HEK293 (cell line): ENCODE data around the gene ADRA1B.

Source experiments
- CTCF ChIA-PET: fragments of 350-600 bp; formaldehyde crosslinking; extraction: SDS; loops from one replicate; lab custom pipeline; 2021; ENCODE audit warnings: antibody characterized with exemption; lab: Yijun Ruan, JAX
- POLR2A ChIA-PET: fragments of 300-600 bp; formaldehyde crosslinking; extraction: SDS; loops from one replicate; lab custom pipeline; 2020; ENCODE audit warnings: antibody characterized with exemption, inconsistent platforms; lab: Yijun Ruan, JAX
- H3K27ac ChIP-seq: fragments of 200-500 bp; sonication (Bioruptor generic); 2 replicates; pipeline ENCODE4 v1.5.1; 2014; ENCODE audit warnings: low read depth, low read length, control low read depth, inconsistent platforms; ENCODE audit errors: extremely low read depth
- H3K36me3 ChIP-seq, 2 experiments: fragments of 200-500 bp in 1 of 2; sonication (Bioruptor generic) in 1 of 2; 1 replicate in 1 of 2; 2 replicates in 1 of 2; pipeline ENCODE4 v1.5.1; 2014 to 2017; ENCODE audit warnings: inconsistent platforms in 2 of 2, low read length in 2 of 2; ENCODE audit not compliant: control insufficient read depth in 2 of 2, insufficient read depth in 1 of 2
- H3K4me1 ChIP-seq: fragments of 200-500 bp; sonication (Bioruptor generic); 2 replicates; pipeline ENCODE4 v1.5.1; 2014; ENCODE audit warnings: mild to moderate bottlenecking, low read length, inconsistent platforms; ENCODE audit not compliant: control insufficient read depth, insufficient read depth
- H3K4me3 ChIP-seq: 2 replicates; pipeline ENCODE4 v1.5.1; 2011; ENCODE audit warnings: low read depth, mild to moderate bottlenecking, control low read depth, low read length, moderate library complexity
- H3K9me3 ChIP-seq: fragments of 200-500 bp; sonication (Bioruptor generic); 2 replicates; pipeline ENCODE4 v1.5.1; 2014; ENCODE audit warnings: low read depth, low read length, inconsistent platforms; ENCODE audit not compliant: control insufficient read depth, insufficient read depth
- GFI1B ChIP-seq: fragments of 450-650 bp; formaldehyde crosslinking; IDR thresholded peaks from 2 replicates; pipeline ENCODE4 v1.5.1; 2016; ENCODE audit warnings: missing biosample characterization, missing genetic modification characterization
- IKZF3 ChIP-seq: fragments of 450-650 bp; IDR thresholded peaks from 2 replicates; pipeline ENCODE4 v1.5.0; 2018; ENCODE audit warnings: missing biosample characterization, mild to moderate bottlenecking, missing genetic modification characterization, moderate library complexity
- SP2 ChIP-seq: fragments of 450-650 bp; formaldehyde crosslinking; IDR thresholded peaks from 2 replicates; pipeline ENCODE4 v1.5.1; 2016; ENCODE audit warnings: missing biosample characterization, missing genetic modification characterization
- SP3 ChIP-seq: fragments of 450-650 bp; formaldehyde crosslinking; IDR thresholded peaks from 2 replicates; pipeline ENCODE4 v1.5.1; 2016; ENCODE audit warnings: missing biosample characterization, missing genetic modification characterization
- ZBTB17 ChIP-seq: fragments of 450-650 bp; formaldehyde crosslinking; IDR thresholded peaks from 2 replicates; pipeline ENCODE4 v1.5.1; 2016; ENCODE audit warnings: missing biosample characterization, missing genetic modification characterization
- ZBTB20 ChIP-seq: fragments of 450-650 bp; formaldehyde crosslinking; IDR thresholded peaks from 2 replicates; pipeline ENCODE4 v1.5.1; 2016; ENCODE audit warnings: missing biosample characterization, missing genetic modification characterization
- ZEB2 ChIP-seq: fragments of 450-650 bp; formaldehyde crosslinking; IDR thresholded peaks from 2 replicates; pipeline ENCODE4 v1.5.1; 2016; ENCODE audit warnings: missing biosample characterization, missing genetic modification characterization
- ZFP69B ChIP-seq: fragments of 450-650 bp; formaldehyde crosslinking; IDR thresholded peaks from 2 replicates; pipeline ENCODE4 v1.5.1; 2016; ENCODE audit warnings: missing biosample characterization, missing genetic modification characterization
- ZNF132 ChIP-seq: fragments of 450-650 bp; formaldehyde crosslinking; IDR thresholded peaks from 2 replicates; pipeline ENCODE4 v1.5.1; 2017; ENCODE audit warnings: missing biosample characterization, missing genetic modification characterization, borderline replicate concordance
- ZNF184 ChIP-seq: fragments of 450-650 bp; IDR thresholded peaks from 2 replicates; pipeline ENCODE4 v1.5.1; 2018; ENCODE audit warnings: missing biosample characterization, mild to moderate bottlenecking, missing genetic modification characterization
- ZNF202 ChIP-seq: fragments of 450-650 bp; formaldehyde crosslinking; IDR thresholded peaks from 2 replicates; pipeline ENCODE4 v1.5.1; 2016; ENCODE audit warnings: missing biosample characterization, missing genetic modification characterization, borderline replicate concordance
- ZNF274 ChIP-seq, 2 experiments: fragments of 200-500 bp in 1 of 2; fragments of 450-650 bp in 1 of 2; sonication (Bioruptor generic) in 1 of 2; formaldehyde crosslinking in 1 of 2; IDR thresholded peaks; 2 replicates each; pipeline versions ENCODE4 v1.5.1 to v1.6.1; 2014 to 2016; ENCODE audit warnings: borderline replicate concordance in 1 of 2, inconsistent platforms in 1 of 2, low read length in 1 of 2, missing biosample characterization in 1 of 2, missing genetic modification characterization in 1 of 2
- ZNF324 ChIP-seq: fragments of 450-650 bp; formaldehyde crosslinking; IDR thresholded peaks from 2 replicates; pipeline ENCODE4 v1.5.1; 2016; ENCODE audit warnings: missing biosample characterization, missing genetic modification characterization
- ZNF350 ChIP-seq: fragments of 450-650 bp; formaldehyde crosslinking; IDR thresholded peaks from 2 replicates; pipeline ENCODE4 v1.5.0; 2017; ENCODE audit warnings: missing biosample characterization, mild to moderate bottlenecking, missing genetic modification characterization
- ZNF366 ChIP-seq: fragments of 450-650 bp; formaldehyde crosslinking; conservative IDR thresholded peaks from 2 replicates; pipeline ENCODE4 v1.5.1; 2016; ENCODE audit warnings: missing biosample characterization, missing genetic modification characterization
- ZNF48 ChIP-seq: fragments of 450-650 bp; formaldehyde crosslinking; IDR thresholded peaks from 2 replicates; pipeline ENCODE4 v1.5.1; 2016; ENCODE audit warnings: missing biosample characterization, missing genetic modification characterization
- ZNF629 ChIP-seq: fragments of 450-650 bp; formaldehyde crosslinking; IDR thresholded peaks from 2 replicates; pipeline ENCODE4 v1.5.1; 2017; ENCODE audit warnings: missing biosample characterization, missing genetic modification characterization
- ZNF660 ChIP-seq: fragments of 450-650 bp; IDR thresholded peaks from 2 replicates; pipeline ENCODE4 v1.5.1; 2018; ENCODE audit warnings: missing biosample characterization, mild to moderate bottlenecking, missing genetic modification characterization
- ZNF76 ChIP-seq: fragments of 450-650 bp; formaldehyde crosslinking; IDR thresholded peaks from 2 replicates; pipeline ENCODE4; 2016; ENCODE audit warnings: low read depth, missing biosample characterization, missing genetic modification characterization, borderline replicate concordance
- TF ChIP-seq, protein P1 (sequence below): fragments of 450-650 bp; formaldehyde crosslinking; IDR thresholded peaks from 2 replicates; pipeline ENCODE4 v1.5.1; 2016; ENCODE audit warnings: missing biosample characterization, missing genetic modification characterization
- TF ChIP-seq, protein P2 (sequence below): fragments of 450-650 bp; formaldehyde crosslinking; IDR thresholded peaks from 2 replicates; pipeline ENCODE4 v1.5.1; 2017; ENCODE audit warnings: missing biosample characterization, missing genetic modification characterization
- TF ChIP-seq, protein P3 (sequence below): fragments of 450-650 bp; formaldehyde crosslinking; IDR thresholded peaks from 2 replicates; pipeline ENCODE4 v1.5.1; 2016; ENCODE audit warnings: missing biosample characterization, missing genetic modification characterization
- TF ChIP-seq, protein P4 (sequence below): fragments of 450-650 bp; formaldehyde crosslinking; IDR thresholded peaks from 2 replicates; pipeline ENCODE4 v1.5.1; 2017; ENCODE audit warnings: missing biosample characterization, missing genetic modification characterization
- TF ChIP-seq, protein P5 (sequence below): fragments of 450-650 bp; formaldehyde crosslinking; IDR thresholded peaks from 2 replicates; pipeline ENCODE4 v1.5.1; 2016; ENCODE audit warnings: missing biosample characterization, missing genetic modification characterization

The ADRA1B gene

DNA sequence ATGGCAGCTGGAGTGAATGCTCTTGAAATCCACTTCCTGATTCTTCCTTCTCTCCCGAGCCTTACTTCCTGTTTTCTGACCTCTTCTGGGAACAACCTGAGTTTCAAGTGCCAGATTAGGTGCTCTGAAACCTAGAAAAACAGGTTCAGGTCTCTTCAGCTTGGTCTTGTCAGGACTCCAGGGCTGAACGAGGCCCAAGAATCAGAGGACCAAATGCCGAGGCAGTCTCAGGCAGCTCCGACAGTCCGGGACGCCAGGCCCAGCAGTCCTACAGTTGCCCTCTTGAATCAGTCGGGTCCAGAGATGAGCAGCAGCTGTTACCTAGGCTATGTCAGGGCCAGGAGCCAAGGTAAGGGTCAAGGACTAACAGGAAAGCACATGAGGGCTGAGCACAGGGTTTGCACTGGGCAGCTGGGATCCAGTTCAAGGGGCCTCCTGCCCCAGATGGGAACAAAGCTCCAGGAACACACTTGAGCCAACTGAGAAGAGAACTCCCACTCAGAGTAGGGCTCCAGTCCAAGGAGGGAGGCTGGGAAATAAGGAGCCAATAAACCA, 38.3 kb upstream of the ADRA1B start (continued):
- TF ChIP-seq, protein P1, sequence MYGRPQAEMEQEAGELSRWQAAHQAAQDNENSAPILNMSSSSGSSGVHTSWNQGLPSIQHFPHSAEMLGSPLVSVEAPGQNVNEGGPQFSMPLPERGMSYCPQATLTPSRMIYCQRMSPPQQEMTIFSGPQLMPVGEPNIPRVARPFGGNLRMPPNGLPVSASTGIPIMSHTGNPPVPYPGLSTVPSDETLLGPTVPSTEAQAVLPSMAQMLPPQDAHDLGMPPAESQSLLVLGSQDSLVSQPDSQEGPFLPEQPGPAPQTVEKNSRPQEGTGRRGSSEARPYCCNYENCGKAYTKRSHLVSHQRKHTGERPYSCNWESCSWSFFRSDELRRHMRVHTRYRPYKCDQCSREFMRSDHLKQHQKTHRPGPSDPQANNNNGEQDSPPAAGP, result no peak
- no peak for TF ChIP-seq ZNF132 (tag by site-specific recombination)
- no peak for TF ChIP-seq ZNF202 (tag by site-specific recombination)
- no peak for TF ChIP-seq ZNF48 (tag by site-specific recombination)
- no peak for TF ChIP-seq ZNF350 (tag by site-specific recombination)
- TF ChIP-seq ZNF324 (tag by site-specific recombination), result no peak

DNA sequence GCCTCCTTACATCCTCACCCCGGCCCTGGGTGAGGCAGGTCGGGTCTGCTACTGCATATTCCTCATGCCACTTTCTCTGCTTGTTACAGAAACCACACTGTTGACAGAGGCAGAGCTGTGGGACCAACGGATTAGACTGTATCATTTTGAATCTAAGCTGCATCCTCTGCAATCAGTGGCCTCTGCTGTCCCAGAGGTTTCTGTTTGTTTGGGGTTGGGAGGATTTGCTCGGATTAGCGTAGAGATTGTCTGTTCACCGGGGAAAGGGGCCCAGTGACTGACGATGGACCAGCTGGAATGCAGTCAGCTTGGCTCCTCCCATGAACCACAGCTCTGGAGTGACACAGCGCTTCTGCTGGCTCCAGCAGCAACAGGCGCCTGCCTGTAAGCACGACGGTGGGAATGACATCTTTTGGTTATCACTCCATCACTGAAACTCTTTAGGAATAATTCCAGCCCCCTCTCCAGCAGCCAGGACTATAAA, 37.3 kb upstream of the ADRA1B start:
- no peaks in the 10 kb centered on the region for H3K9me3 ChIP-seq
- POLR2A ChIA-PET, result interaction anchor here (0.8 to 1.2 kb wide), 2 partner anchors 9 to 13 kb away, joined by 3 to 5 read pairs; no protein-coding TSS in a partner anchor
- peak overlapping the region; percentile 34; the same call in 1 of the 2 replicates for H3K27ac ChIP-seq
- no peak for TF ChIP-seq IKZF3 (tag by site-specific recombination)
- TF ChIP-seq, protein P2, sequence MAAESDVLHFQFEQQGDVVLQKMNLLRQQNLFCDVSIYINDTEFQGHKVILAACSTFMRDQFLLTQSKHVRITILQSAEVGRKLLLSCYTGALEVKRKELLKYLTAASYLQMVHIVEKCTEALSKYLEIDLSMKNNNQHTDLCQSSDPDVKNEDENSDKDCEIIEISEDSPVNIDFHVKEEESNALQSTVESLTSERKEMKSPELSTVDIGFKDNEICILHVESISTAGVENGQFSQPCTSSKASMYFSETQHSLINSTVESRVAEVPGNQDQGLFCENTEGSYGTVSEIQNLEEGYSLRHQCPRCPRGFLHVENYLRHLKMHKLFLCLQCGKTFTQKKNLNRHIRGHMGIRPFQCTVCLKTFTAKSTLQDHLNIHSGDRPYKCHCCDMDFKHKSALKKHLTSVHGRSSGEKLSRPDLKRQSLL (tag by site-specific recombination), result 0 out of 2 replicates have a peak, but pooled peaks have one; percentile 11
- TF ChIP-seq, protein P3, sequence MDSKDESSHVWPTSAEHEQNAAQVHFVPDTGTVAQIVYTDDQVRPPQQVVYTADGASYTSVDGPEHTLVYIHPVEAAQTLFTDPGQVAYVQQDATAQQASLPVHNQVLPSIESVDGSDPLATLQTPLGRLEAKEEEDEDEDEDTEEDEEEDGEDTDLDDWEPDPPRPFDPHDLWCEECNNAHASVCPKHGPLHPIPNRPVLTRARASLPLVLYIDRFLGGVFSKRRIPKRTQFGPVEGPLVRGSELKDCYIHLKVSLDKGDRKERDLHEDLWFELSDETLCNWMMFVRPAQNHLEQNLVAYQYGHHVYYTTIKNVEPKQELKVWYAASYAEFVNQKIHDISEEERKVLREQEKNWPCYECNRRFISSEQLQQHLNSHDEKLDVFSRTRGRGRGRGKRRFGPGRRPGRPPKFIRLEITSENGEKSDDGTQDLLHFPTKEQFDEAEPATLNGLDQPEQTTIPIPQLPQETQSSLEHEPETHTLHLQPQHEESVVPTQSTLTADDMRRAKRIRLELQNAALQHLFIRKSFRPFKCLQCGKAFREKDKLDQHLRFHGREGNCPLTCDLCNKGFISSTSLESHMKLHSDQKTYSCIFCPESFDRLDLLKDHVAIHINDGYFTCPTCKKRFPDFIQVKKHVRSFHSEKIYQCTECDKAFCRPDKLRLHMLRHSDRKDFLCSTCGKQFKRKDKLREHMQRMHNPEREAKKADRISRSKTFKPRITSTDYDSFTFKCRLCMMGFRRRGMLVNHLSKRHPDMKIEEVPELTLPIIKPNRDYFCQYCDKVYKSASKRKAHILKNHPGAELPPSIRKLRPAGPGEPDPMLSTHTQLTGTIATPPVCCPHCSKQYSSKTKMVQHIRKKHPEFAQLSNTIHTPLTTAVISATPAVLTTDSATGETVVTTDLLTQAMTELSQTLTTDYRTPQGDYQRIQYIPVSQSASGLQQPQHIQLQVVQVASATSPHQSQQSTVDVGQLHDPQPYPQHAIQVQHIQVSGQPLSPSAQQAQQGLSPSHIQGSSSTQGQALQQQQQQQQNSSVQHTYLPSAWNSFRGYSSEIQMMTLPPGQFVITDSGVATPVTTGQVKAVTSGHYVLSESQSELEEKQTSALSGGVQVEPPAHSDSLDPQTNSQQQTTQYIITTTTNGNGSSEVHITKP (tag by site-specific recombination), result 0 out of 2 replicates have a peak, but pooled peaks have one; percentile 22
- 0 out of 2 replicates have a peak, but pooled peaks have one; percentile 10 for TF ChIP-seq ZNF366
- TF ChIP-seq ZEB2, result no peak
- 0 out of 2 replicates have a peak, but pooled peaks have one; percentile 16 for TF ChIP-seq SP3 (tag by site-specific recombination)
- peak; percentile 63; the same call in 1 of the 2 replicates for TF ChIP-seq ZBTB17 (tag by site-specific recombination)
- peak; percentile 82 for TF ChIP-seq ZNF660 (tag by site-specific recombination)
- peak; percentile 4; the same call in 1 of the 2 replicates for TF ChIP-seq ZNF76 (tag by site-specific recombination)
- peak; percentile 71 for TF ChIP-seq GFI1B (tag by site-specific recombination)
- TF ChIP-seq ZFP69B (tag by site-specific recombination), result peak; percentile 64; the same call in 1 of the 2 replicates
- TF ChIP-seq SP2, result no peak
- peak; percentile 39; the same call in 1 of the 2 replicates for TF ChIP-seq ZBTB20 (tag by site-specific recombination)
- TF ChIP-seq, protein P4, sequence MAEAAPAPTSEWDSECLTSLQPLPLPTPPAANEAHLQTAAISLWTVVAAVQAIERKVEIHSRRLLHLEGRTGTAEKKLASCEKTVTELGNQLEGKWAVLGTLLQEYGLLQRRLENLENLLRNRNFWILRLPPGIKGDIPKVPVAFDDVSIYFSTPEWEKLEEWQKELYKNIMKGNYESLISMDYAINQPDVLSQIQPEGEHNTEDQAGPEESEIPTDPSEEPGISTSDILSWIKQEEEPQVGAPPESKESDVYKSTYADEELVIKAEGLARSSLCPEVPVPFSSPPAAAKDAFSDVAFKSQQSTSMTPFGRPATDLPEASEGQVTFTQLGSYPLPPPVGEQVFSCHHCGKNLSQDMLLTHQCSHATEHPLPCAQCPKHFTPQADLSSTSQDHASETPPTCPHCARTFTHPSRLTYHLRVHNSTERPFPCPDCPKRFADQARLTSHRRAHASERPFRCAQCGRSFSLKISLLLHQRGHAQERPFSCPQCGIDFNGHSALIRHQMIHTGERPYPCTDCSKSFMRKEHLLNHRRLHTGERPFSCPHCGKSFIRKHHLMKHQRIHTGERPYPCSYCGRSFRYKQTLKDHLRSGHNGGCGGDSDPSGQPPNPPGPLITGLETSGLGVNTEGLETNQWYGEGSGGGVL (tag by site-specific recombination), result peak; percentile 25; the same call in 1 of the 2 replicates
- TF ChIP-seq, protein P5, sequence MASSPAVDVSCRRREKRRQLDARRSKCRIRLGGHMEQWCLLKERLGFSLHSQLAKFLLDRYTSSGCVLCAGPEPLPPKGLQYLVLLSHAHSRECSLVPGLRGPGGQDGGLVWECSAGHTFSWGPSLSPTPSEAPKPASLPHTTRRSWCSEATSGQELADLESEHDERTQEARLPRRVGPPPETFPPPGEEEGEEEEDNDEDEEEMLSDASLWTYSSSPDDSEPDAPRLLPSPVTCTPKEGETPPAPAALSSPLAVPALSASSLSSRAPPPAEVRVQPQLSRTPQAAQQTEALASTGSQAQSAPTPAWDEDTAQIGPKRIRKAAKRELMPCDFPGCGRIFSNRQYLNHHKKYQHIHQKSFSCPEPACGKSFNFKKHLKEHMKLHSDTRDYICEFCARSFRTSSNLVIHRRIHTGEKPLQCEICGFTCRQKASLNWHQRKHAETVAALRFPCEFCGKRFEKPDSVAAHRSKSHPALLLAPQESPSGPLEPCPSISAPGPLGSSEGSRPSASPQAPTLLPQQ (tag by site-specific recombination), result peak; percentile 63; the same call in 1 of the 2 replicates
- 0 out of 2 replicates have a peak, but pooled peaks have one; percentile 43 for TF ChIP-seq ZNF184 (tag by site-specific recombination)
- TF ChIP-seq ZNF629 (tag by site-specific recombination), result peak; percentile 43; the same call in 1 of the 2 replicates
- no peak for TF ChIP-seq ZNF274 (IDR thresholded peaks at IDR 0.05; ENCODE audit: low read length)
- TF ChIP-seq ZNF274 (tag by site-specific recombination; IDR thresholded peaks at IDR 0.05; ENCODE audit: borderline replicate concordance), result no peak

More for the DNA sequence above, 37.3 kb upstream of the ADRA1B start:
- CTCF ChIA-PET, result interaction anchor here (0.6 to 0.8 kb wide), 3 partner anchors 74 to 362 kb away, joined by 3 to 4 read pairs (median 3); no protein-coding TSS in a partner anchor
- H3K4me3 ChIP-seq, result no peak overlapping the region
- H3K36me3 ChIP-seq, result no peaks in the 10 kb centered on the region
- H3K4me1 ChIP-seq, result peaks cover 7% of the 10 kb centered on the region
